ENCODE measurements around the gene TRIM2.

Gene TRIM2

DNA sequence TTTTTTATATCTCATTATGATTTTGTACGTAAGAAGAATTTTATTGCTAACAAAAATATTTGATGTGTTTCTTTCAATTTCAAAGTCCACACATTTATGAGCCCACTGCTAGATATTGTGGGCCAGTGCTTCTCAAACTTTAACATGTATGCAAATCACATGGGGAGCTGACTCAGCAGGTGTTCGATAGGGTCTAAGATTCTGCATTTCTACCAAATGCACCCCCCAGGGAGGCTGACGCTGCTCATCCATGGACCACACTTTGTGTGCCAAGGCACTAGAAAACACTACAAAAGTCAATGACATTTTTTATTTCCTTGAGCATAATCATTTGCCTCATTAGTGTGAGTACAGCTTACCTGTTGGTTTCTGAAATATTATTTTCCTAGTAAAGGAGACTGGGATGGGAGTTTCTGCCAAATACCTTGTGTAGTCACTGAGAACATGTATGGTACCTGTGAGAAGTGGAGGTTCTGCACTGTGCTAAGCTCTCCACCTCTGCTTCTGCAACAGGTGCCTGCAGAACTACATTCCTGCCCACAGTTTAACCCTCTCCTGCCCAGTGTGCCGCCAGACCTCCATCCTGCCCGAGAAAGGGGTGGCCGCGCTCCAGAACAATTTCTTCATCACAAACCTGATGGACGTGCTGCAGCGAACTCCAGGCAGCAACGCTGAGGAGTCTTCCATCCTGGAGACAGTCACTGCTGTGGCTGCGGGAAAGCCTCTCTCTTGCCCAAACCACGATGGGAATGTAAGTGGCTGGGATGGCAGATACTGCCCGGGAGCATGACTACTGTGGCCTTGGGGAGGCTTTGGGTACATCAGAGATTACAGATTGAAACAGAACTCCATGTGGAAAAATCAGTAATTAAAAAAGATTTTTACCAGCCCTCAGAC is 71.4 kb downstream of the TRIM2 start:
- no peak for DNase-seq (ENCODE audit: low read depth in 2 of 2)

DNA sequence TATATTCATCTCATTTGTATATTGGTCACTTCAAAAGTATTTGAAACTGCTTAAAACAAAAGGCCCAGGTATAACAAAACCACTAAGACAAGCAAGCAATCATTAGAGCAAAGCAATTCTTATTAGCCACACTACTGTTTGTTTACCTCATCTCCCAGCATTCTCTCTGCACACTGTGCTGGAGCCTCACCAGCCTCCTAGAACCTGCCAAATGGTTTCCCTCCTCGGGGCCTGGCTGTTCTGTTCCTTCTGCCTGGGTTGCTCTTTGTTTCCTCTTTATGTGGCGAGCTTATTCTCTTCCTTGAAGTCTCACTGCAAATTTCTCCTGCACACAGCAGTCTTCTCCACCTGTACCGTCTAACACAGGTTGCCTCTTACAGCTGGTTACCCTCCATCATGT is 72.7 kb downstream of the TRIM2 start:
- DNase-seq (ENCODE audit: low read depth in 2 of 2): no peak

DNA sequence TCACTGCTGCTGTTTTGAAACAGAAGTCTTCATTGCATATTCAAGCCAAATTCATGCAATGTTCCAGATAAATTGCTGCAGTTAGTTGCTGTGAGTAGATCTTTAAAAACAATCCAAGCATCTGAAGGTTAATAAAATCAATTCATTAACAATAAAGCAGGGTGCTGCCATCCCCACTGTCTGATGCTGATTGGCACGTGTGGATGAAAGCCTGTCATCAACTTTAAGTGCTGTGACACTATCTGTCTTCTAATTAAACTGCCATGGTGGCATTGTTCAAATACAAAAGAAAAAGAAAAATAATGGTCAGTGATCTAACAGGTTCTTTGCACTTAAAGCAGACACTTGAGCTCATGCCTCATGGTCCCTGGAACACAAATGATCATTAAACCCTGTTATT is 77.2 kb downstream of the TRIM2 start:
- no peak for DNase-seq (ENCODE audit: low read depth in 2 of 2)

DNA sequence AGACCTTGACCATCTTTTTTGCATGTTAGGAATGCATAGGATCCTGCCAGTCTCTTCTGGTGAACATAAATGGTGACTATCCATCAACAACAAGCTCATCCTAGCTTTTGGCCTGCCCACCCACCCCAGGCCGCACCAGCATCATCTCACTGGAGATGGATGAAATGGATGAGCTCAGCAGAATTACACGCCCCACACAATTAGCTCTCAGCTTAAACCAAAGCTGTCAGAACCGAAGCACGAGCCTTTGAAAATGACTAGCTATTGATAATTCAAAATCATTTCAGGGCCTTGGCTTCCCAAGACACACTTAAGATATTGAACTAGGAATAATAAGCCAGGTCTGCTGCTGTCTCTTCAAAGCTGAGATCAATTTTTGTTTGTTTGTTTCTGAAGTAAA is 77.8 kb downstream of the TRIM2 start:
- DNase-seq (ENCODE audit: low read depth in 2 of 2): no peak

DNA sequence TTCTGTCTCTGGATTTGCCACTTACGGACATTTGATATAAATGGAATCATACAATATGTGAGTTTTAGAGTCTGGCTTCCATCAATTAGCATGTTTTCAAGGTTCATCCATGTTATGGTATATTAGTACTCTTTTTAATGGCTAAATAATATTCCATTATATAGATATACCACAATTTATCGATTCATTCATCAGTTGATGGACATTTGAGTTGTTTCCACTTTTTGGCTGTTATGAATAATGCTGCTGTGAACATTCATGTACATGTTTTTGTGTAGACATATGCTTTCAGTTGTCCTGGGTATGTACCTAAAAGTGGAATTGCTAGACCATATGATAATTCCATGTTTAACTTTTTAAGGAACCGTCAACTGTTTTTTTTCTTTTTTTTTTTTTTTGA is 79.0 kb downstream of the TRIM2 start:
- DNase-seq (ENCODE audit: low read depth in 2 of 2): no peak

DNA sequence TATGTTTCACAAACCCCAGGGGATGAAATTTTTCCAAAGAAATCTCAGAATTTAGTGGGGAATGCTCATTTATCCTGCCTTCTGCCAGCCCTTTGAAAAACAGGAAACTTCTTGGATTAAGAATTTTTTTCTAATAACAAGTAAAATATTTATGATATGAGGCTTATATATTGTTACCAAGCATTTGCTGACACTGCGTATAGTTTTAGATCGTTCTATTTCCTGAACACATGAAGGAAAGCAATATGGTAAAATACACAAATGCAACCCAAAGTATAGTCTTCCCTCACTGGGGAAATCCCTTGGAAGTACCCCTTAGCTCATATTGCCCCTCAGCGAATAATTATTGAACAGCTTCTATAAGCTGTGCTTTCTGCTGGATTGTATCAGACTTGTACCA is 85.9 kb downstream of the TRIM2 start:
- no peak for DNase-seq (ENCODE audit: low read depth in 2 of 2)

DNA sequence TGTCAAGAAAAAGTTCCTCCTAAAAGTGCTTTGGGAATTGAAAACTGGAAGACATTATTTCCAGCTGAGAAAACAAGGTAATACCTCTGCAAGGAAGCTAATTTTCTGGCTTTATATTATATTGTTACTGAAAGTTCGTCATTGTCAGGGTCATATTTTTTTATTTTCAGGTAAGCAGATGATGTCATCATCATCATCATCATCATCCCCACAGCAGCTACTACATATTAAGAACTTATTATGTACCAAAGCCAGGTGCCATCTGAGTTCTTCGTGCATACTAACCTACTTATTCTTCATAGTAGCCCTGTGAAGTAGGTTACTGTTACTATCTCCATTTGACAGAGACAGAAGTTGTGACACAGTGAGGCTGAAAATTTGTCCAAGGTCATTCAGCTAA is 87.3 kb downstream of the TRIM2 start:
- DNase-seq (ENCODE audit: low read depth in 2 of 2): no peak

DNA sequence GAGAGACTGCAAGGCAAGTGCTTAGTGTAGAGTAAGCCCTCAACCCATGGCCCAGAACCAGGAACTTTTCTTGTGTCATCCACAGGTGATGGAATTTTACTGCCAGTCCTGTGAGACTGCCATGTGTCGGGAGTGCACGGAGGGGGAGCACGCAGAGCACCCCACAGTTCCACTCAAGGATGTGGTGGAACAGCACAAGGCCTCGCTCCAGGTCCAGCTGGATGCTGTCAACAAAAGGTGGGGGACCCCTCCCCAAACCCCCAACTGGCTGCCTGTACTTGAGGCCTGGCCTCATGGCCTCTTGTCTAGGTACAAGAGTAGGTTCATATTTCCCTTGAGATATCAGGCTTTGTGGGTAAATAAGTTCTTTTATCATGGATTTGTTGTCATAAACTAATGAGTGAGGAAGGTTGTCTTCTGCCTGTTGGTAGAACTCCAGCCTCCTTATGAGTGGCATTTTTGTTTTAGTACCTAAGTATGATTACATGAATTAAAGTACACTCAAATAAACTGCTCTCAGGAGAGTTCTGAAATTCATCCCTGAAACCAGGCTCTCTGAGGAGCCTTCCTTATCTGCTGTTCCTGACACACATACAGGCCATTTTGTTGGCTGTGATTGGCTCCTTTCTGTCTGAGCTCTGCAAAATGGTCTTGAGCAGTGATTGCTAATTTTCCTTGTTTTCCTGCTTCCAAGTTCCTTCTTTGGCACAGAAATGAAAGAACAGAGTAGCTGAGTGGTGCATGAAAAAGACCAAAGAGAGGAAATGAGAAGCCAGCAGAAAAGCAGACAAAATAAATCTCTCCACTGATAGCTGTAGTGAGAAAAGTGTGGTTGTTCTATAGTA is 88.9 kb downstream of the TRIM2 start:
- DNase-seq (ENCODE audit: low read depth in 2 of 2): no peak

DNA sequence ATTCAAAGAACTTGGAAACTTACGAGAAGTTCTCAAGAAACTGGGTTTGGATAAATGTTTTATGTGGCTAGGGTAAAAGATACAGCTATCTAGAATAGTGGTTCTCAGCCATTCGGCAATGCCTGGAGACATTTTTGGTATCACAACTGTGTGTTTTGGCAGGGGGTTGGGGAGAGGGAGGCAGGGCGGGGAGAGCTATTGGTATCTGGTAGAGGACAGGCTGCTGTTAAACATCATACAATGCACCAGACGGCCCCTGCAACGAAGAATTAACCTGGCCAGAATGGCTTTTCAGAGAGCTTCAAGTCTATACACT is 89.5 kb downstream of the TRIM2 start:
- DNase-seq (ENCODE audit: low read depth in 2 of 2): no peak

DNA sequence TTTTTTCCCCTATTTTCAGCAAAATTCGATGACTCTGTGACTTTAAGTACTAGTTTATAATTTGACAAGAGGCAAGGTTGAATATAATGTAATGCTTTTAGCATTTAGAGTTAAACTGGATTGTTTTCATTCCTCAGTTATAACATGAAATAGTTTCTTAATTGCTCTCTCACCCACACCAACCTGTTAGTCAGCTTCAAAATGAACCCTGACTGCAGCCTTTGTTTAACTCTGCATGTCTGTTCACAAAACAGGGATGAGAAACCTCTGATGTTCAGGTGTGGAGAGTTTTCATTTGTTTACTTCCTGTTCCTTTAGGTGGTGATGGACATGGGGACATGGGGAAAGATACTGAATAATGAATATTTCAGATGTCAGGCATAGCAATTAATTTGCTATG is 90.4 kb downstream of the TRIM2 start:
- DNase-seq (ENCODE audit: low read depth in 2 of 2): no peak

DNA sequence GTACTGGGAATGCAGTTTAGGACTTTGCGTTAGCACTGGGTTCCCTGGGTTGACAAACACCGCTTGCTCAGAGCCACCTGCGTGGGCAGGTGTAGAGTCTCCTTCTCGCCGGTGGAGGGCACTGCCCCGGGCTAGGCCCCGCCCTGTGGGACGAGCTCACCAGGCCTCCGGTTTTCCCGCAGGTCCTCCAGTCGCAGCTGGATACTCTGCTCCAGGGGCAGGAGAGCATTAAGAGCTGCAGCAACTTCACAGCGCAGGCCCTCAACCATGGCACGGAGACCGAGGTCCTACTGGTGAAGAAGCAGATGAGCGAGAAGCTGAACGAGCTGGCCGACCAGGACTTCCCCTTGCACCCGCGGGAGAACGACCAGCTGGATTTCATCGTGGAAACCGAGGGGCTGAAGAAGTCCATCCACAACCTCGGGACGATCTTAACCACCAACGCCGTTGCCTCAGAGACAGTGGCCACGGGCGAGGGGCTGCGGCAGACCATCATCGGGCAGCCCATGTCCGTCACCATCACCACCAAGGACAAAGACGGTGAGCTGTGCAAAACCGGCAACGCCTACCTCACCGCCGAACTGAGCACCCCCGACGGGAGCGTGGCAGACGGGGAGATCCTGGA is 91.0 kb downstream of the TRIM2 start:
- DNase-seq (ENCODE audit: low read depth in 2 of 2): no peak

DNA sequence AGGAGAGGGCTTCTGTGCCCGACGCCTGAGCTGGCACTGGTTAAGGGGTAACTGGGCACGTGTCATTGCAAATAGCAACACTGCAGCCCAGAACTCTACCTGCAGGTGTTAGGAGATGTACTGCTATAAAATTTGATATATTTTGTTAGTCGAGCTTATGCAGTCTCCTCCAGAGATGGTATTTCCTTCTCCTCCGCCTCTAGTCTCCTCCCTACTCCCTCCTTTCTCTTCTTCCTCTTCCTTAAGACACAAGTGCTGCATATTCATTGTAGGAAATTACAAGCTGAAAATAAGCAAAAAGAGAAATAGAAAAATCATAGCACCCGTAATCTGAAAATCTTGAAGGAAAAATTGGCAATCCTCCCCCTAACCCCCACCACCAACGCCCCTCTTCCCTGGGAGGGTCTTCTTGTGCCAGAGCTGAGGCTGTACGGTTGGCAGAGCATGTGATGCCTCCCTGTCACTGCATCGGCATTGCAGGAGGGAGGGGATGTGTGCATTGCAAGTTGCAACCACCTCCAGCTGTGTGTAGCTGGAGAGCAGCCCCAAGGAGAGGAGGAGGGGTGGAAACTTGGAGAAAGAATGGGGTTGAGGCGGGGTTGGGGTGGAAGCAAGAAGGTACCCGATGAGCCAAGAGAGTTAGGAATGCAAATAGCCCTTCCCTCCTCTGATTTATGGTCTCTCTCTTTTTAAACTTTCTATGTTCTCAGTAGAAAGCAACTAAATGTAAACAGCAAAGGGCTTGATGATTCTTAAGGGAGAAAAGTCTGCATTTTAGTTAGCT is 92.0 kb downstream of the TRIM2 start:
- no peak for DNase-seq (ENCODE audit: low read depth in 2 of 2)

DNA sequence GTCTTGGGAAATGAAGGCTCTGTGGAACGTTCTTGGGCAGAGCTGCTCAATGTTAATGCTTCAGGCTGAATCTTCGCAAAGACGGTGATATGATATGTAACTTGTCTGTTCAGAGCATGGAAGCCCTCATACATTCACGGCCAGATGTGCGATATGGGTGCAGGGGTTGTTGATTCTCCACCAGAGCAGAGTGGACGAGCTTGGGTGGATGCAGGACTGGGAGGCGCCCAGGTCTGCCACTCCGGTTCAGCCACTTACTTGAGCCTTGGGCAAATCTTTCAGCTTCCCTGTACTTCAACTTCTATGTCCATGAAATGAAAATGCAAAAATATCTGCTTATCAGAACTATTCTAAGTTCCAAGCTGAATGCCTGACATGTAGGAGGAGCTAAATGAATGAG is 92.9 kb downstream of the TRIM2 start:
- no peak for DNase-seq (ENCODE audit: low read depth in 2 of 2)

DNA sequence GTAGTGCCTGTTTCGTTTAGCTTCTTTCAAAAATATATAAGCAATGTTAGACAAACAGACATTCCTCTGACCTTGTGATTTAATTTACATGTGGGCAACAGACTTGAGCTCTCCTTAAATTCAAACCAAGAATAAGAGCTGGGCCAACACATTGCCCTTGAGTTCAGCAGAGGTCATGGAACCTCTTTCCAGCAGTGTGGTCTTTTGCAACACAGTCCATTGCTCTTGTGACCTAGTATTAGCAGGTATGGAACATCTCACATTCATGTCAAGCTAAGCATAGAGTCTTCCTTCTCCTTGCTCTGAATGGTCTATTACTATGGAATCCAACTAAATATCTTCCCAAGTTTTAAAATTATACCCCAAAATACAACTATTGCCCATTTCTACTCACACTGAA is 106.5 kb downstream of the TRIM2 start:
- DNase-seq (ENCODE audit: low read depth in 2 of 2): no peak

DNA sequence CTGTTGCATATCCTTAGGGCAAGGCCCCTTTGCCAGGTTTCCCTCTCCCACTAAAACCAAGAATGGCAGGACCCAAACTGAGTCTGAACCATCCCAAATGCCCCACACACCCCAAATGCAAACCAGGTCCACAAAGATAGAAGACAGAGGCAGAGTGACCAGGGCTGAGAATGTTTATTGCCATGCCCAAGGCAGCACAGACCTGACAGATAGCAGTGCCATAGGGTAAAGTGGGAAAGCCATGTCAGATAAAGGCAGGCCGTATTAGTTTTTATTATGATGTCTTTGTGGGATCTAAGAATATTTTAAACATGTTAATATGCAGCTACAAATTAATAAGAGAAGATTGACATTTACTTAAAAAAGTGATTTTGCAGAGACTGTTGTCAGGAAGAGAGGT is 110.7 kb downstream of the TRIM2 start:
- no peak for DNase-seq (ENCODE audit: low read depth in 2 of 2)

DNA sequence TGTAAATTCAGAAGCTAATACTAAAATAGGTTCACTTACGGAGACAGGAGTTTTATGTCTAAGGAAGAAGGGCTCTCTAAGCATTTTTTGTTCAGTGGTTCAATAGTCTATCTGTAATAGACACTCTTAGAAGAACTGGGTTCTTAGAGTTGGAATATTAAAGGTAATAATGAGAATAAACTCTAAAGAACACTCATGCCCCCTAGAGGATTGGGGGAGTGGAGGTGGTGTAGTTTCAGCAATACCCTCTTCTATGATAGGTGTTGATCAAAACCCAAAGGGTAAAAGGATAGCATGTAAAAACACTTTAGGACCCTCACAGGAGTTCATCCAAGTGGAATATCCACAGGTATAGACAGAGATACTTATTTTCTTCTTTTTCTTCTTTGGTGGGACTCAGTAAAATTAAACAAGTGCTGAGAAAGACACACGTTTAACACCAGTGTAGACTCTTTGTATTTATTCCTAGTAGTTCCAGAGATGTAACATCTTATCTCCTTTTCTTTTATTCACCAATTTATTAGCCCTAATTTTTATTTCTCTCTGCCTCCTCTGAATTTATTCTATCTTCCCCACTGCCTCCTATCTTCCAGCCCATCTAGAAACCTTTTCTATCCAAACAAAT is 114.6 kb downstream of the TRIM2 start:
- DNase-seq (ENCODE audit: low read depth in 2 of 2): no peak

DNA sequence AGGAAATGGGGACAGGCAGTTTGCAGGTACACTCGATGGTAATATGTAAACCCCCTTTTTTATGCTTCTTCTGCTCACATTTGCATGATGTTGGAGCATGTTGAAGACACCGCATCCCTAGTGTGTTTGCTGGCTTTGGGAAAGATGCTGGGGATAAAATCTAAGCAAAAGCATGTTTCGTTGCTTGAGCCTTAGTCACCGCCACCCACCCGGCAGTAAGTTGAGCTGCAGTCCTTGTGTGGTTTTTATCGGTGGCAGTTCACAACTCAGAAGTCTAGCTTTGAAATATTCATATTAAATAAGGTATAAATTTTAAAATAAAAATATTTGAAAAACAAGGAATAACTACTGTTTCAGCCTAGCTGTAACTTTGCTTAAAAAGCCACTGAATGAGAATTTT is 118.5 kb downstream of the TRIM2 start:
- DNase-seq (ENCODE audit: low read depth in 2 of 2): no peak

DNA sequence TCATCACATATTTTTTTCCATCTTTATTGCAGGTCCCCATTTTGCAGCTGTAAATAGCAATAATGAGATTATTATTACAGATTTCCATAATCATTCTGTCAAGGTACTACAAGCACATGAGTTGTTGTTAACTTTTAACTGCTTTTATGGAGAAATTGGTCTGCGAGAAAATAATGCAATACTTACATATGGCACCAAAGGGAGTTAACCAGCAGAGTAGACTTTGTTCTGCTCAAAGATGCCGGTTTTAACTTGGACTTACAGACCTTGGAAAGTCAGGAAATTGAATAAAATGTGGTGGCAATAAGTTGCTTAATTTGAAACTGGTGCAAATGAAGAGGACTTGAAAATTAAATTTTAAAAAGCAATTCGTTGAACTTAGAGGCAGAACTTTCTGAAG is 119.8 kb downstream of the TRIM2 start:
- DNase-seq (ENCODE audit: low read depth in 2 of 2): no peak

DNA sequence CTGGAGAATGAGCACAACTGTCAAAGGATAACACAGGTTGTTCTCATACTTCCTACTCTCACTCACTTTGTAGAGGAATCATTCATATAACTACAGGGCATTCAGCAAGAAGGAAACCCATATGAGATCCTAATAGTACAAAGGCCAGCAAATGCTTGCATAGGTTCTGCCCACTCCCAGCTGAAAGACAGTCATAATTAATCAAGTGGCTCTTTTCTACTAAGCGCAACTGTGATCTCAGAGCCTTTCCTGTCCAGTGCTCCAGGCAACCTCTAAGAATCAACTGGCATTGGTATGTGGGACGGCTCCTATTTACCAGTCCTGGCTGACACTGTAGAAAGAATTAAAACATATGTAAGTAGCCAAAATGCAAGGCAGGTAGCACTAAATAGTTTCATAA is 121.3 kb downstream of the TRIM2 start:
- DNase-seq (ENCODE audit: low read depth in 2 of 2): no peak

DNA sequence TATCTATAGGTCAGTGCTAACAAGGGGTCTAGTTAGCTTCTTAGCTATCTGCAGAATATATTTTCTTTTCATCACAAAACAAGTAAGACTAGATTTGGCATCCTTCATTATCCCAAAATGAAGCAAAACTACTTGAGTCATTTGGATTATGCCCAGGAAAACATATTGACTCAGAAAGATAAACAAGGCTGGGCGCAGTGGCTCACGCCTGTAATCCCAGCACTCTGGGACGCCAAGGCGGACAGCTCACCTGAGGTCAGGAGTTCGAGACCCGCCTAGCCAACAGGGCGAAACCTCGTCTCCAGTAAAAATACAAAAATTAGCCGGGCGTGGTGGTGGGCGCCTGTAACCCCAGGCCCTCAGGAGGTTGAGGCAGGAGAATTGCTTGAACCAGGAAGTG is 122.3 kb downstream of the TRIM2 start:
- no peak for DNase-seq (ENCODE audit: low read depth in 2 of 2)

DNA sequence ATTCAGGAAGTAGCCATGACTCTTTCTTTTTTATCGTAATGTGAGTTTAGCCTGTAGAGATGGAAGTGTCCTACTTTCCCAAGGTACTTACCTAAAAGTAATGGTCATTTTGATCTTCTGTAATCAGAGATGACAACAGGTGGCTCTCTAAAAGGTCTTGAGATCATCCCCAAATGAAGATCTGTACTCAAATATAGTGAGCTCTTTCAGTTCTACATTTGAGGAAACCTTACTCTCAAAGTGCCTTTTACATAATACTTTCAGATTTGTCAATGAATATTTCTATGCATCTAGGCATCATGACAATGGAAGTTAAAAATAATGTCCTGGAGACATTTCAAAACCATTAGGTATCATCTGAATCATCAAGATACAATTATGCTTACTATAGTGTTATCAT is 123.0 kb downstream of the TRIM2 start:
- no peak for DNase-seq (ENCODE audit: low read depth in 2 of 2)

DNA sequence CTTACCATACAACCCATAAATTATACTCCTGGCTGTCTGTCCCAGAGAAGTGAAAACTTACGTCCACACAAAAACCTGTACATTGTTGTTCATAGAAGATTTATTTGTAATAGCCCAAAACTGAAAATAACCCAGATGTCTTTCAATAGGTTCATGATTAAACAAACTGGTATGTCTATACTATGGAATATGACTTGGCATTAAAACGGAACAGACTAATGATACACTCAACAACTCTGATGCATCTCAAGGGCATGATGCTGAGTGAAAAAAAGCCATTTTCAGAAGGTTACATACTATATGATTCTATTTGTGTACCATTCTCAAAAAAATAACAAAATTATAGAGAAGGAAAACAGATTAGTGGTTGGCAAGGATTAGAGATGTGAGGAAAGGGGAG is 128.7 kb downstream of the TRIM2 start:
- DNase-seq (ENCODE audit: low read depth in 2 of 2): no peak

Data from stimulated activated CD8-positive, alpha-beta memory T cell treated with anti-CD3 and anti-CD28 coated beads, Interleukin-15, amount 100 ng/mL, for 48 hours (primary cell).